Fibroblast of lung (primary cell): ENCODE measurements around the gene SRC. TPM values are rescaled to one million over a fixed set of nuclear protein-coding genes. Genes with fewer than 3 reads are reported as not detected.

Experiments
- DNase-seq, 2 donors: peaks; one replicate each; pipeline versions ENCODE4 v3.0.0 to v3.0.0-alpha.2; 2010; ENCODE audit warnings: low read depth in 2 of 2
- H2AFZ ChIP-seq: 2 replicates; pipeline ENCODE4 v1.5.1; 2012; ENCODE audit warnings: low read length, control low read depth, inconsistent platforms
- H3K27ac ChIP-seq: 2 replicates; pipeline ENCODE4 v1.5.1; 2011; ENCODE audit warnings: low read length, control low read depth; ENCODE audit not compliant: insufficient read depth
- H3K27me3 ChIP-seq: 2 replicates; pipeline ENCODE4 v1.5.1; 2011; ENCODE audit warnings: mild to moderate bottlenecking, low read length; ENCODE audit not compliant: control insufficient read depth, insufficient read depth
- H3K36me3 ChIP-seq: 2 replicates; pipeline ENCODE4 v1.5.1; 2011; ENCODE audit warnings: low read length; ENCODE audit not compliant: control insufficient read depth, insufficient read depth
- H3K4me1 ChIP-seq: 2 replicates; pipeline ENCODE4 v1.5.1; 2011; ENCODE audit warnings: low read length; ENCODE audit not compliant: control insufficient read depth, insufficient read depth; ENCODE audit errors: extremely low read depth
- H3K4me2 ChIP-seq: 2 replicates; pipeline ENCODE4 v1.5.1; 2011; ENCODE audit warnings: low read length, control low read depth; ENCODE audit not compliant: insufficient read depth; ENCODE audit errors: extremely low read depth
- H3K4me3 ChIP-seq, 4 experiments: fragments of 200-600 bp in 1 of 4; sonication (generic) in 1 of 4; replicated peaks in 1 of 4; 2 replicates each; pipeline ENCODE4 v1.5.1; 2011 to 2016; ENCODE audit warnings: low read length in 4 of 4, low read depth in 3 of 4, mild to moderate bottlenecking in 3 of 4, control low read depth in 2 of 4, inconsistent platforms in 1 of 4, mixed read lengths in 1 of 4; ENCODE audit not compliant: insufficient read depth in 1 of 4; ENCODE audit errors: control extremely low read depth in 1 of 4
- H3K79me2 ChIP-seq: 2 replicates; pipeline ENCODE4 v1.5.1; 2012; ENCODE audit warnings: mild to moderate bottlenecking, low read length, inconsistent platforms; ENCODE audit not compliant: control insufficient read depth, insufficient read depth
- H3K9ac ChIP-seq: 2 replicates; pipeline ENCODE4 v1.5.1; 2011; ENCODE audit warnings: mild to moderate bottlenecking, low read length, control low read depth; ENCODE audit not compliant: insufficient read depth
- H3K9me3 ChIP-seq: 2 replicates; pipeline ENCODE4 v1.5.1; 2012; ENCODE audit warnings: low read depth, low read length; ENCODE audit not compliant: control insufficient read depth, insufficient read depth
- H4K20me1 ChIP-seq: 2 replicates; pipeline ENCODE4 v1.5.1; 2011; ENCODE audit warnings: low read length; ENCODE audit not compliant: control insufficient read depth, insufficient read depth; ENCODE audit errors: extremely low read depth
- EZH2 ChIP-seq: IDR thresholded peaks from 2 replicates; pipeline ENCODE4 v1.5.1; 2012; ENCODE audit warnings: low read length, control low read depth, mild to moderate bottlenecking; ENCODE audit errors: missing control alignments
- polyA plus RNA-seq, 2 donors: library from polyadenylated mRNA; depleted of rRNA in 1 of 2; stranded (reverse) in 1 of 2; unstranded in 1 of 2; fragments of >200 nt; gene quantifications; 2 replicates each; pipeline ENCODE4 v1.2.1, GENCODE V29; 2011 to 2012; ENCODE audit warnings: missing spikeins in 1 of 2
- total RNA-seq: library from RNA; depleted of rRNA; stranded (reverse); fragments of >200 nt; gene quantifications from 2 replicates; pipeline ENCODE4 v1.2.1, GENCODE V29; 2014
- TF ChIP-seq, protein P1 (sequence below), 2 donors: IDR thresholded peaks in 1 of 2; conservative IDR thresholded peaks in 1 of 2; 1 replicate in 1 of 2; 2 replicates in 1 of 2; pipeline ENCODE4 v1.5.1; 2011 to 2012; ENCODE audit warnings: low read length in 2 of 2, control low read depth in 1 of 2, inconsistent platforms in 1 of 2, low read depth in 1 of 2, mild to moderate bottlenecking in 1 of 2

Gene SRC
- total and polyA plus RNA-seq, 2 donors (not counting 1 experiment from before 2014, with no cell fraction given): 17.8 to 20.3 TPM

DNA sequence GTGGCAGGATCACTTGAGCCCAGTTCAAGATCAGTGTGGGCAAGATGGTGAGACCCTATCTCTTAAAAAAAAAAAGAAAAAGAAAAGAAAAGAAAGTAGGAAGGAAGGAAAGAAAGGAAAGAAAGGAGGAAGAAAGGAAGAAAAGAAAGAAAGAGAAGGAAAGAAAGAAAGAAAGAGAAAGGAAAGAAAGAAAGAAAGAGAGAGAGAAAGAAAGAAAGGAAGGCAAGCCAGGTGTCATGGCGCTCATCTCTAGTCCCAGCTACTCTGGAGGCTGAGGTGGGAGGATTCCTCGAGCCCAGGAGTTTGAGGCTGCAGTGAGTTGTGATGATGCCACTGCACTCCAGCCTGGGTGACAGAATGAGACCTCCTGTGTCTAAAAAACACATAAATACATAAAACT, 11.5 kb upstream of the SRC start:
- Histone ChIP-seq H3K4me1 (peaks cover 5% of the 10 kb centered on the region), H3K4me3 (no peak overlapping the region), H3K79me2 (no peaks in the 10 kb centered on the region), H3K27me3 (no peaks in the 10 kb centered on the region), H4K20me1 (no peaks in the 10 kb centered on the region), H3K27ac (no peak overlapping the region), H3K9me3 (no peaks in the 10 kb centered on the region), H2AFZ (no peak overlapping the region), H3K4me2 (no peak overlapping the region), H3K36me3 (no peaks in the 10 kb centered on the region), H3K9ac (no peak overlapping the region)
- no peak for TF ChIP-seq EZH2
- TF ChIP-seq, protein P1, sequence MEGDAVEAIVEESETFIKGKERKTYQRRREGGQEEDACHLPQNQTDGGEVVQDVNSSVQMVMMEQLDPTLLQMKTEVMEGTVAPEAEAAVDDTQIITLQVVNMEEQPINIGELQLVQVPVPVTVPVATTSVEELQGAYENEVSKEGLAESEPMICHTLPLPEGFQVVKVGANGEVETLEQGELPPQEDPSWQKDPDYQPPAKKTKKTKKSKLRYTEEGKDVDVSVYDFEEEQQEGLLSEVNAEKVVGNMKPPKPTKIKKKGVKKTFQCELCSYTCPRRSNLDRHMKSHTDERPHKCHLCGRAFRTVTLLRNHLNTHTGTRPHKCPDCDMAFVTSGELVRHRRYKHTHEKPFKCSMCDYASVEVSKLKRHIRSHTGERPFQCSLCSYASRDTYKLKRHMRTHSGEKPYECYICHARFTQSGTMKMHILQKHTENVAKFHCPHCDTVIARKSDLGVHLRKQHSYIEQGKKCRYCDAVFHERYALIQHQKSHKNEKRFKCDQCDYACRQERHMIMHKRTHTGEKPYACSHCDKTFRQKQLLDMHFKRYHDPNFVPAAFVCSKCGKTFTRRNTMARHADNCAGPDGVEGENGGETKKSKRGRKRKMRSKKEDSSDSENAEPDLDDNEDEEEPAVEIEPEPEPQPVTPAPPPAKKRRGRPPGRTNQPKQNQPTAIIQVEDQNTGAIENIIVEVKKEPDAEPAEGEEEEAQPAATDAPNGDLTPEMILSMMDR (conservative IDR thresholded peaks at IDR 0.05 in 1 of 2, IDR thresholded peaks at IDR 0.05 in 1 of 2; ENCODE audit: low read depth in 1 of 2, low read length in 2 of 2): no peak
- DNase-seq: no peak

DNA sequence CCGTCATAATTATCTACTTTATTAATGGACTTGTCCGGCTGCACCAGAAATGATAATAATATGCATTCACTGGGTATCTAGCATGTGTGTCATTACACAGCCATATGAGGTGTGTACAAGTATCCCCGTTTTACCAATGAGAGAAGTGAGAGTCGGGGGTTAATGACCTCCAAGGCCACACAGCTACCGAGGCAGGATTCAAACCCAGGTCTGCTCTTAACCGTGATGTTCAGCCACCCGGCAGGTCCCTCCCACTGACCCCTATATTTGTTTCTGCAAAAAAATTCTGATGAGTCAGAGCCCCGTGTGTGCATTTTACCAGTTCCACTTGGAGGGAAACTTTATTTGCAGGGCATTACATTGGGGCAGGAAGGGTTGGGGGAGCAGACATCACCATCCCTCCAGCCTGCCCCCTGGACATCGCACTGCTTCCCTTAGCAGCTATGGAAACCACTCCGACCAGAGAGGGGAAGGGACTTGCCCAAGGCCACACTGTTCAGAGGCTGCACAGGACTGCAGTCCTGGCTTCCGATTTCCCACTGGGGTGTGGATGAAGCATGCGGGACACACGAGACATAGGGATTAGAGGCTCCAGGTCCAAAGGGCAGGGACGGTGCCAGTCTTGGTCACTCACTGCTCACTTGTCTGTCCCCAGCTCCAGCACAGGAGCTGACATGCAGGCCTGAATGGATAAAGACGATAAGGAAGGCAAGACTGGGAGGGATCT, 10.1 kb upstream of the SRC start:
- no peaks in the 10 kb centered on the region for H4K20me1 ChIP-seq
- H3K79me2 ChIP-seq: no peaks in the 10 kb centered on the region
- H3K4me1 ChIP-seq: peaks cover 5% of the 10 kb centered on the region
- peak; percentile 15 to 50 for DNase-seq
- no peaks in the 10 kb centered on the region for H3K9me3 ChIP-seq
- no peak overlapping the region for H3K4me3 ChIP-seq
- H3K27ac ChIP-seq: no peak overlapping the region
- no peak overlapping the region for H3K9ac ChIP-seq
- no peaks in the 10 kb centered on the region for H3K36me3 ChIP-seq
- TF ChIP-seq, protein P1 (conservative IDR thresholded peaks at IDR 0.05 in 1 of 2, IDR thresholded peaks at IDR 0.05 in 1 of 2; ENCODE audit: low read depth in 1 of 2, low read length in 2 of 2): no peak
- no peak for TF ChIP-seq EZH2
- peak overlapping the region; percentile 55 for H2AFZ ChIP-seq
- H3K27me3 ChIP-seq: no peaks in the 10 kb centered on the region
- H3K4me2 ChIP-seq: peak overlapping the region; percentile 3

DNA sequence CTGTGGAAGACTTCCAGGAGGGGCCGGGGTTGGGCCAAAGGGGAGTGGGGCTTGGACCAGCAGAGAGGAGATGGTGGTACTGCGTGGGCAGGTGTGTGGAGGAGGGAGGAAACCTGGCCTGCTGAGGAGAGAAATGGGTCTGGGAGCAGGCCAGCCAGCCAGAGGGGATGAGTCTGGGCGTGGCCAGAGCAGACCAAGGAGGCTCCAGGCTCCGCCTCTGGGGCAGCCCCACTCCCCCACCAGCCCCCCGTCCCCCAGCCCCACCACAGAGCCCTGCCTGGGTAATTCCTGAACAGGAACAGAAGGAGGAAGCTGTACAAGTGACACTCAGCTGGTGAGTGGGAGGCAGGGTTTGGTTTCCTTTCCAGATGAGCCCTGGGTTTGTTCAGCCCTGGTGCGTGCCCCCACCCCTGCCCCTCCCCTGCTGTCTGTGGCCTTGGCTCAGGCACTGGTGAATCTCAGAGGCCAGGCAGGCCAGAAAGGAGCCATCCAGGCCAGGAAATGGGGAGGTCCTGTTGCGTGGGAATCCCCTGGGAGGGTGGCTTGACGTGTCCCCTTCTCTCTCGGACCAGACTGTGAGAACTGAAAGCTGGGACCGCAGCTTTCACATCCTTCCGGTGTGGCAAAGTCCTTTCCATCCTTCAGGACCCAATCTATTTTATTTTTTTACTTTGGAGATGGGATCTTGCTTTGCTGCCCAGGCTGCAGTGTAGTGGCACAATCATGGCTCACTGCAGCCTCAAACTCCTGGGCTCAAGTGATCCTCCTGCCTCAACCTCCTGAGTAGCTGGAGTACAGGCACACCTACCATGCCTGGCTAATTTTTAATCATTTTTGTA, 9.4 kb upstream of the SRC start:
- H3K9ac ChIP-seq: no peak overlapping the region
- no peaks in the 10 kb centered on the region for H4K20me1 ChIP-seq
- peaks cover 5% of the 10 kb centered on the region for H3K4me1 ChIP-seq
- H3K27me3 ChIP-seq: no peaks in the 10 kb centered on the region
- no peak overlapping the region for H3K27ac ChIP-seq
- peak overlapping the region; percentile 19 for H3K4me2 ChIP-seq
- no peak overlapping the region for H3K4me3 ChIP-seq
- TF ChIP-seq, protein P1 (conservative IDR thresholded peaks at IDR 0.05 in 1 of 2, IDR thresholded peaks at IDR 0.05 in 1 of 2; ENCODE audit: low read depth in 1 of 2, low read length in 2 of 2): no peak
- no peak for TF ChIP-seq EZH2
- DNase-seq: peak in 1 of 2 donors; percentile 15
- no peaks in the 10 kb centered on the region for H3K9me3 ChIP-seq
- H2AFZ ChIP-seq: peak overlapping the region; percentile 76
- H3K79me2 ChIP-seq: no peaks in the 10 kb centered on the region
- H3K36me3 ChIP-seq: no peaks in the 10 kb centered on the region
